Activated CD4-positive, alpha-beta T cell treated with anti-CD3 and anti-CD28 coated beads, Interleukin-2, Interleukin-6, amounts not matched to agents 100 ng/mL and 50 ng/mL, durations not matched to agents 16 hours and 8 hours (primary cell): ENCODE data around the gene PHF20.
"Not testable (repeated sequence)": the region's sequence is repeated elsewhere in the genome, so short reads cannot be mapped to it uniquely, and the experiment has no call there.

Experiments used
- DNase-seq: peaks from one replicate; pipeline ENCODE4 v3.0.0-alpha.2; 2020

PHF20 gene

DNA sequence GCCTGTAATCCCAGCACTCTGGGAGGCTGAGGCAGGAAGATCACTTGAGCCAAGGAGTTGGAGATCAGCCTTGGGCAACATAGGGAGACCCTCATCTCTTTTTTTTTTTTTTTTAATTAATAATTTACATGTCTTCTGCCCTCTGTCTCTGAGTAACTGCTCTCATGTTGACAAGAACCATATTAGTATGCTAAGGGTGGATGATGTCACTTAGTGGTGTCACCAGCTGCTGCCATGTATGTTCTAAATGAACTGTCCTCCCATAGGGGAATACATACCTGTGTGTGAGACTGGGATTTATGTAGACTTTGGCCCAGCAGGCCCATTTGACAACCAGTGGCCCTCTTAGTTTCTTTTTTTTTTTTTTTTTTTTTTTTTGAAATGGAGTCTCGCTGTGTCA lies 116.8 kb downstream of the PHF20 start:
- no peak for DNase-seq

DNA sequence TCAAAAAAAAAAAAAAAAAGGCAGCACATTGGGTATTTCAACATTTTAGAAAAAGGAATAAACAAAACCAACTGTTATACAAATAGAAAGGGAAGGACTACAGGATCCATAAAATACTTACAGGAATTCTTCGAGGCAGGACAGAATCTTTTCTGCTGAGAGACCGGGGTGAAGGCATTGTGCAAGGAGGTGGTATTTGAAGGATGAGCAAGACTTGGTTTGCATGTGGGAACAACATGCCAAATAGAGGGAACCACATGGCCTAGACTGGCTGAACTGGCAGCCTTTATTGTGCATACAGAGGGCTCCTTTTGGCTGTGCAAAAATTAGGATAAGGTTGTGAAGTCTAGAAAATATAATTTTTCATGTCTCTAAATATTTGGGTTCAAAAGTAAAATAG lies 119.6 kb downstream of the PHF20 start:
- no peak for DNase-seq

DNA sequence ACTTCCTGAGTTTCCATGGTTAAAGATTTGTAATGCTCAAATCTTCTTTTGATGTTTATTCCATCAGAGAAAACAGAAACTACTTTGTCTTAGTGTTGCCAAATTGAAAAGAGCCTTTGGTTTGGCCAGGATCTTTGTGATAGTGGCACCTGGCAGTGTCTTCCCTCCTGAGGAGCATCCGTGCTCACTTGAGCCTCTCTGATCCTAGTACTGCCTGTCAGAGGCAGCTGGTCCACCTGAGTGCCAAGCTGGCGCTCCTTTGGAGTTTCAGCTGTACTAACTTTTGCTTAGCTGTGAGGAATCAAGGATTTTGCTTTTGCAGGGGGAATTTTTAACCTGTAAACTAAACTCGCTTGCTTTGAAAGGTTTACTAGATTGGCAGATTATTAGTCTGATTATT lies 121.1 kb downstream of the PHF20 start:
- DNase-seq: no peak

DNA sequence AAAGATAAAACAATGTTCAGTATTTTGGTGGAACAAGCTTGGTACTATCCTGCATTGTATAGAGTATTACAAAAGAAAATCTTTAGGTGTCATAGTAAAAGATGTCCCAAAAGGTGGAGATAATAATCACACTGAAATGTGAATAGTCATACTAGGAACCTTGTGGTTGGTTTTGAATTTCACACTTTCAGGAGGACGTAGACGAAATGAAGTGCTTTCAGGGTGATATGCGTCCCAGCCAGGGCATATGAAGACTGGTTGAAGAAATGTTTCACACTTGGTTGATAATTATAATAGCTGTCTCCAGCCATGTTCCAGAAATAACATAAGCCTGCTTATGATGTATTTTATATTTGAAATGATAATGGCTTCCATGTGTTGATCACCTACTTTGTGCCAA lies 122.1 kb downstream of the PHF20 start:
- DNase-seq: peak; percentile 81

DNA sequence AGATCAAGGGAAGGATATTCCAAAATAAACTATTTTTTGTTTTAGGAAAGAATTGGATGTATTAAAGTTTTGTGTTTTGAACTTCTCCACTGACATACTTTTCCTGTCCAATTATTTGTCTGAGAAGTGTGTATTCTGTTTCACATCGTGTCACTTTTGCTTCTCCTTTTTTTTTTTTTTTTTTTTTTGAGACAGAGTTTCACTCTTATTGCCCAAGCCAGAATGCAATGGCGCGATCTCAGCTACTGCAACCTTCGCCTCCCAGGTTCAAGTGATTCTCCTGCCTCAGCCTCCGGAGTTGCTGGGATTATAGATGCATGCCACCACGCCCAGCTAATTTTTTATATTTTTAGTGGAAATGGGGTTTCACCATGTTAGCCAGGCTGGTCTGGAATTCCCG lies 123.7 kb downstream of the PHF20 start:
- not testable (repeated sequence) for DNase-seq

DNA sequence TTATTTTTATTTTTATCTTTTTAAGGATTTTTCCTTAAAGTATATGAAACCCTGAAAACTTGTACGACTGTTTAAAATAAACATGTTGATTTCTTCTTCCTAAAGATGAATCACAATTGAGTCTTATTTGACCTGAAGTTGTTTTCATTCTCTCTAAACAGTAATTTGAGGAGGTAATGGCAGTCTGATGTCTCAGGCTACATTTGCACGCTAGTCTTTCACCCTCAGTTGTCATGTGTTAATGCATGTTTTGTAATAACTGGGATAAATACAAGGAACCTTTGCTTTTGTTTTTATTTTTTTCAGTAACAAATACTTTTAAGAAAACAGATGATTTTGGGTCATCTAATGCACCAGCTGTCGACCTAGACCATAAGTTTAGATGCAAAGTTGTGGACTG lies 127.2 kb downstream of the PHF20 start:
- no peak for DNase-seq

DNA sequence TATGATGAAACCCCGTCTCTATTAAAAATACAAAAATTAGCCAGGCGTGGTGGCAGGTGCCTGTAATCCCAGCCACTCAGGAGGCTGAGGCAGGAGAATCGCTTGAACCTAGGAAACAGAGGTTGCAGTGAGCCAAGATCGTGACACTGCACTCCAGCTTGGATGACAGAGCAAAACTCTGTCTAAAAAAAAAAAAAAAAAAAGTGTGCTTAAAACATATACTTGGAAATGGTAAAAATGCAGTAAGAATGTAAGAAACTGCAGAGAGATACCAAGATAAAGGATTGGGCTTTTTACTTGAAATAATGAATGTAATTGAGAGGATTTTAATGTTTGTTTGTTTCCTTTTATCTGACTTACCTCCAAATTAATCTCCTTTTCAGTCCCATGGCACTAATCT lies 129.4 kb downstream of the PHF20 start:
- not testable (repeated sequence) for DNase-seq

DNA sequence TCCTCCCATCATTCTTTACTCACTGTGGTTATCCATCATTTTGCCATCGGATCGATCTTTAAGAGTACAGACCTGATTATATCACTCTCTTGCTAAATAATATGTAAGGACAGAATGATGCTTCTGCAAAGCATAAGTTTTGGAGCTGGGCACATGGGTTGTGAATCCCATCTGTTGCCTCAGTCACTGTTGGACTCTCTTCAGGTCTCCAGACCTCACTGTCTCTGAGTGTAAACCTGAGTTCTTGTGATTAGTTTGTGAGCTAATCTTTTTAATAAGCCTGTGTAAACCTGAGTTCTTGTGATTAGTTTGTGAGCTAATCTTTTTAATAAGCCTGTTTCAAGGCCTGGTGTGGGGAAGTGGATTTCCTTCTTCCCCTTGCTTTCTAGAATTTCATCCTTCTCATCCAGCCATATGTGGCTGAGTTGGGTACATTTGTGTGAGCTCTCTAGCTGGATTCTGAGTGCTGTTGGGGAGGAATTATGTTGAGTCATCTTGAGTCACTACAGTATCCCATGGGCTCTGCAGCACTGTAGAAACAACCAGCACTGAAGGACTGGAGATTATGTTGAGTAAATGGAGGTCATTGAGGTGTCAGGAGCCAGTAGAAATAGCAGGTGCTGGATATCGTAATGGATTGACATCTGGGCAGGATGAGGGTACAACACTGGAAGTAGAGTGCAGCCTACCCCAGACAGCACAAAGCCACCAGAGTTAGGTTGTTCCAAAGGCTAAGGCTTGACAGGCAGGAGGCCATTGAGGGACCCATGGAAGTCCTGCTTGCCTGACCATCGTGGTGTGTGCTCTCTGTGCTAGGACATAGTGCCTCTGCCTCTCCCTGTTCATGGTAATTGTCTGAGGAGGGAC lies 130.1 kb downstream of the PHF20 start:
- no peak for DNase-seq

DNA sequence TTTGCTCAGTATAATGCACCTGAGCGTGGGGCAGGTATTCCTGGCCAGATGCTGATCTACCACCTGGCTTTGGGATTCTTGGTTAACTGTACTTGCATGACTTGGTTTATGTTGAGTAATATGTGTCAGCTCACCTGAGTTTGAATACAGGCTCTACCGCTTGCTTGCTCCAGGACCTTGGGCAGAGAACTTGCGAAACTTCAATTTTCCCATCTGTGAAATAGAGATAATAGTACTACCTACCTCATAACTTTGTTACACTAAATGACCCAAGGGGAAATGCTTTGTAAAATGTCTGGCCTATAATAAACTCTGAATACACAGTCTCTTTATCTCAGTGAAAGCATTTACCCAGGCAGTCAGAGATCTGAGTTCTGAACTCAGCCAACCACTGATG lies 130.7 kb downstream of the PHF20 start:
- DNase-seq: no peak

DNA sequence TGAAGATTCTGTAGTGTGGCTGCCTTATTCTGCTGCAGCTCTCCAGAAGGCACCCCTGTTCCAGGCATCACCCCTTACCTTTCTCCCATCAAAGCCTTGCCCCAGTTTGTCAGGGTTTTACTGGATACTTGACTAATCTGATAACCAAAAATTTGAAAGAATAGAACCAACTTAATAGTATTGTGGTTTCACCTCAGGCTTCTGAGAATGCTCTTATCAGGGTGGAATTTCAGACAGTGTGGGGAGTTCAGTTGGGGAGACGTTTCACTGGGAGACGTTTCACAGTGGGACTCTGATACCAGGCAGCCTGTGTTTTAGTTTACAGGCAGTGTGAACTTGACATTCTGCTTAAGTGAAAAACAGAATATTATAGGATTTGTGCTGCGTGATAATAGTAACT lies 132.0 kb downstream of the PHF20 start:
- DNase-seq: no peak

DNA sequence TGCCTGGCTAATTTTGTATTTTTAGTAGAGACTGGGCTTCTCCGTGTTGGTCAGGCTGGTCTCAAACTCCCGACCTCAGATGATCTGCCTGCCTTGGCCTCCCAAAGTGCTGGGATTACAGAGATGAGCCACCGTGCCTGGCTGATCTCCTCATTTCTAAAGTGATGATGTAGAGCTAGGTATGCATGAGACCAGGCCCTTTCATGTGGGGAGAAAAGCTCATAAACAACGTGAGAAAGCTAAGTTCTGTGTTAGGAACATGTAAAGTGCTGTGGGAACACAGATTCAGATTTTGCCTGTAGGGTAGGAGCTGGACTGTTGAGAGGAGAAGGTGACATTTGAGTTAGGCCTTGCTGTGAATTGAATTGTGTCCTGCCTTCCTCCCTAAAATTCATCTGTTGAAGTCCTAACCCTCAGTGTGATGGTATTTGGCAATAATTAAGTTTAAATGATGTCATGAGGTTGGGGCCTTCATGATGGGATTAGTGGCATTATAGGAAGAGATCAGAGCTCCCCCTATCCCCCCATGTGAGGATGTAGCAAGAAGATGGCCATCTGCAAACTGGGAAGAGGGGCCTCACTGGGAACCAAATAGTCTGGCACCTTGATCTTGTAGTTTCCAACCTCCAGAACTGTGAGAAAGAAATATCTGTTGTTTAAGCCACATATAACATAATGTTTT lies 133.3 kb downstream of the PHF20 start:
- DNase-seq: no peak

DNA sequence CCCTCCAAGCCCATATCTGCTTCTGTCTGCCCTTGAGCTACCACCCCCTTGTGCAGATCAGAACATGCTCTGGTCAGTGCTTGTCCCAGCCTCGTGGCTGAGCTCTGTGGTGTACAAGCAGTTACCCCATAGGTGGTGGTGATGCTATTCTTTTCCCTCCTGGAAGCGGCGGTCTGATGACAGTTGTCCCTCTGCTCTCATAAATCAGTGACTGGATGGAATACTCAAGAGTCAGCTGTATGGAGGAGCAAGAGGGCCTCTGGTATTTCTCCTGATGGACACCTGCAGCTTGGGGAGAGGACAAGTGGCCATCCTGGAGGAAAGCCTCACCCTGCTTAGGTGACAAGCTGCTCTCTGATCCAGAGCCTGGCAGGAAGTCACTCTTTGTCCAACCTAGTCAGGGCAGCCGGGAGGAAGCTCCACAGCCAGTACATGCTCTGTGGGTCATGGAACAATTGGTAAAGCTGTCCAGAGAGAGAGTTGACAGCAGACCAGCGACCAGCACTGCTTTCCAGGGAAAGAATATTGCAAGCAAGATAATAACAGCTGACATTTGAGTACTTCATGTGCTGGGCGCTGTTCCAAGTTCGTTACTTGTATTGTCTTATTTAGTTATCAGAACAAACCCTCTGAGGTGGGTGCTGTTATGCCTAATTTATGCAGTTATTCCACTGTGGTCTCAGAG lies 135.3 kb downstream of the PHF20 start:
- DNase-seq: no peak

DNA sequence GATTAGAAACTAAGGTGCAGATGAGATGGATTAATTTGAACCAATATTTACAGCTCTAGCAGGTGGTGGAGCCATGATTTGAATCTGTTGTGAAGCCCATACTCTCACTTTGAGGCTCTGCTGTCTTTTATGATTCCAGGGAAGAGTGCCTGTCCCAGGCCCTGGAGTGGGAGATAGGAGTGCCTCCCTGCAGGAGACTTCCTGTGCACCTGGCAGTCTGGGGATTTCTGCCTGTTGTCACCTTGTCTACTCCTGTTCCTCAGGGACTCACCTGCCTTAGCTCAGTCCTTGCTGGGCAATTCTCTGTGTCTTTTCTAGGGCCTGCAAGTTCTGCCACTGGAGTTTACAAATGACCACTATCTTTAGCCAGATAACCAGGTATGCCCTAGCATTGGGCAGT lies 136.2 kb downstream of the PHF20 start:
- DNase-seq: no peak

DNA sequence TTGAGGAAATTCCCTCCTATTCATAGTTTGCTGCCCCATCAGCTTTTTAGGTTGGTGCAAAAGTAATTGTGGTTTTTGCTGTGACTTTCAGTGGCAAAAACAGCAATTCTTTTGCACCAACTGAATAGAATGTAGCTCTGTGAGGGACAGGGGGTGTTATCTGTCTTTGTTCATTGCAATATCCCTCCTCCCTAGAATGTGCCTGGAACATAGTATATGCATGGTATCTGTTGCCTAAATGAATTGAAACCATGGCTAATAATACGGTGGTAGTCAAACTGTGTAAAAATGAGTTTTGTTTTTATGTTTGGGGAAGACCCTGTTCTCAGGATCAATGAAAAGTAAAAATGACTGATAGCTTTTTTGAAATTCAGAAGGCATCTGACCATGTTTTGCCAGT lies 137.4 kb downstream of the PHF20 start:
- DNase-seq: peak; percentile 29

DNA sequence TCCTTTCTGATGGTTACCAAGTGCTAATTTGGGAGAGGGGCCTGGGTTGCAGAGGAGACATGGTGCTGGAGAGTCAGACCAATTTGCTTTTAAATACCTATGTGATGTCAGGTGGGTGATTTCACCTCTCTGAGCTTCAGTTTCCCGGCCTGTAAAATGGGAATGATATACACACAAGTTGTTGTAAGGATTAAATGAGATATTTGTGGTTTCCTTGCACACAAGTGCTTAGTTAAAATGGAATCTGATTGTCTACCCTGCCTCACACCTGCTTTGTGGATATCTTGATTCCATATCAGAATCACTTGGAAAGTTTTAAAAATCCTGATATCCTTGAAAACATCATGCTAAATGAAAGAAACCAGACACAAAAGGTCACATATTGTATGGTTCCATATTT lies 138.0 kb downstream of the PHF20 start:
- DNase-seq: no peak

DNA sequence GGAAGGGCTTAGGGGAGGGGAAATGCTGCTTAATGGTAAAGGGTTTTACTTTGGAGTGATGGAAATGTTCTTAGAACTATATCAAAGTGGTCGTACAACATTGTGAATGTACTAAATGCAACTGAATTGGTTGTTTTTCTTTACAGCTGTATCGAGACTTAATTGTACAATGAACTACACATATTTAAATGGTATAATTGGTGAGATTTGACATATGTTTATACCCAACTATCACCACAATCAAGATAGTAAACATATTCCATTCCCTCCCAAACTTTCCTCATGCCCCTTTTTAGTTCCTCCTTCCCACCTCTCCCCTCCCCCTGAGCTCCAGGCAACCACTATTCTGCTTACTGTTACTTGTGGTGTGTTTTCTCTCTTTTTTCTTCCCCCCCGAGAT lies 138.4 kb downstream of the PHF20 start:
- no peak for DNase-seq

DNA sequence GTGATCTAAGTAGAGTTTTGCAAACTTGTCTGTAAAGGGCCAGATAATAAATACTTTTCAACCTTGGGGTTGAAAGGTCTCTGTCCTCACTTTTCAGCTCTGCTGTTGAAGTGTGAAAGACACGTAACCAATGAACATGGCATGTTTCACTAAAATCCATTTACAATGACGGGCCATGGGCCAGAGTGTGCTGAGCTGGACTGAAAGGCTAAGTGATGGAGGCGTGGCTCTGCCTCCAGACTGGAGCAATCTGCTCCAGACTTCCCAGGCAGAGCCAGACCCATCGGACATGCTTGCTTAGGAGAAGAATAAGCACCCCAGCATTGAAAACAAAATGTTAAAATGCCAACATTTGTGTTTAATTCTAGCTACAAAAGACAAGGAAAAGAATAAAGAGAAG lies 141.1 kb downstream of the PHF20 start:
- DNase-seq: no peak

DNA sequence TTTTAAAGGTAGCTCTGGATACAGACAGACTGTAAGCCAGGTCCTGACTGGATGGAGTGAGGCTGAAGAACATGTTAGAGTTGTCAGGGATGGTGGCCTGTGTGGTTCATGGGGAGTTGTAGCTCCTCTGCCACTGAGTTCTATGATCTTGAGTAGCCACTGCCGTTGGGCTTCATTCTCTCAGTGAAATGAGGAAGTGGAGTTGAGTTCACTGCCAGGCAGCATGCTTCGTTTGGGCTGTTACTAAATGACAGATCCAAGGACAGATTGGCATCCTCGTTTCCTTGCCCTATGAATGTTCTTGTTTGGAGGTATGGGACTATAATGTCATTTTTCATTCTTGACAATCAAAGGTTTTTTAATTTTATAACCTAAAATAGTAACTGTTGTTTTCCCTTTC lies 145.3 kb downstream of the PHF20 start:
- no peak for DNase-seq

DNA sequence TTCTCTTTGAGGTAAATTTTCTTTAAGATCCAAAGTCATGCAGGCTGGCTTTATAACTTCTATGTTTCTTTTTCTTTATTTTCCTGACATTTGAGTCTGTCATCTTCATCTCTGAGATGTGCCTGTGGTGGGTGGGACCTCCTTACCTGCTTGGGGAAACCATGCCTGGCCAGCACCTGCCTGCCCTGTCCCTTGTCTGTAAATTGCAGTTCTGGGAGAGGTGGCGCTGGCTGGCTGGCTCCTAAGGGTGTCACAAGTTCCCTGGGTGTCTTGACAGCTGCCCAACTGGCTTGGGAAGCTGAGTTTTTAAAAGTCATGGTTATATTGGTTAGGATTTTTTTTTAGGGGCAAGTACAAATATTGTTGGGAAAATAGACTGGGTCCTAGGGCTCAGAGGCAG lies 146.2 kb downstream of the PHF20 start:
- DNase-seq: no peak

DNA sequence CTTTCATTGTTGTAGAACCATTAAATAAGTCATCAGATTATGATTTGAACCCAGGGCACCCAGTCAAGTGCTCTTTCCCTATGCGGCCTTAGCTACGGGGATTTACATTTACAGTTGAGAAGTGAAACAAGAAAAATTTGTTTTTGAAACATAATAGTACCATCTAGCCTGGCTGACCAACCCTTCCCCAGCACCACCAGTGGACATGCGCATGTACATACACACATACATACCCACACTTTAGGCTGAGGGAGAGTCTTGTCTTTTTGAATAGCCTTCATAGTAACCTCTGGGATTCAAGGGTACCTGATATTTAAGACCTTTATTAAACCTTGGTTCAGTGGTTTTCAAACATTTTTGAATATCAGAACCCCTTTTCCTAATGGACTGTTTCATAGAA lies 148.7 kb downstream of the PHF20 start:
- DNase-seq: no peak

DNA sequence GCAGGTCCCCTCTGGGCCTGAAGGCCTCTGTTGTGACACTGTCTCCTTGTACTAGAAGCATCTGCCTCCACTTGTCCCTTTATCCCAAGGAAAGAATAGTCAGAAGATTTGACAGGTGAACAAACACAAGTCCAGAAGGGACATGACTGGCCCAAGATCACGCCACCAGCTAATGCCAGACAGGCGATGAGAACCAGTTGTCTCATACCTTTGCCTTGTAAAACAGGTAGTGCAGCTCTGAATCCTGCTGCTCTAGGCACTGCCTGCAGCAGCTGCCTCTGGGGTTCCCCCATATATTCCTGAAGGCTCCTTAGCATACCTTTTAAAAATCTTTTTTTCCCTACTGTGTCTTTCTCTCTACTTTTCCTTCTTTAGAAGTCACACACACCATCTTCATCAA lies 157.5 kb downstream of the PHF20 start:
- DNase-seq: no peak

DNA sequence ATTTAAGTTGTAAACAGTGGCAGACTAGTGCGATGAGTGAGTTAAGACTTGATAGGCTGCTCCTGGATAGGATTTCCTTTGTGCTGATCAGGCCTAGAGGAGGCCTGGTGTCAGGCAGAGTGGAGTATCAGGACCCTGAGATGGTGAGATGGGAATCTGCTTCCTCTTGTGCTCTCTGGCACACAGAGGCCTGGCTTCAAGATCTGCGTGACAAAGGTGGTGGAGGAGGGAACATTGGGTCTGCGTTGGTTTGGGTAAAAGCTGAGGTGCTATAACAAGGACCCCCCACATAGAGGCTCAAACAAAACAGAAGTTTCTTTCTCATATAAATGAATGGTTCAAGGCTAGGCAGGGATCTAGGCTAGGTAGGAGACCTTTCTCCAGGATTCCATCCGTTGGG lies 162.2 kb downstream of the PHF20 start:
- DNase-seq: no peak

DNA sequence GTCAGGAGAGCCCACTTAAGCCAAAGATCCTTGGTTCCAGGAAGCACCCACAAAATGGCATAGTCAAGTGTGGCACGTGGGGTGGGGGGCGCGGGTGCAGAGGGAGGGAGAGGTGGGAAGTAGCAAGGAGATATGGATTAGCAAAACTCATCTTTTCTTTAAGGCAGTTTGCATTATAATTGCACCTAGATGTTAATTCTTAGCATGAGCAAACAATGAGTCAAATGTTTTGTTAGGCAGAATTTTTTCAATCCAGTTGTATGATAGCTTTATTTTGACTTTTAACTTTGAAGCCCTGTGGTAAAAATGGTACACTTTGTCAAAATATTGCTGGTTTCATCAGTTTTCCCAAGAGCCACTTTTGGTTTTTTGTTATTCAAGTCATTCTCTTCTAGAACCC lies 167.4 kb downstream of the PHF20 start:
- no peak for DNase-seq

DNA sequence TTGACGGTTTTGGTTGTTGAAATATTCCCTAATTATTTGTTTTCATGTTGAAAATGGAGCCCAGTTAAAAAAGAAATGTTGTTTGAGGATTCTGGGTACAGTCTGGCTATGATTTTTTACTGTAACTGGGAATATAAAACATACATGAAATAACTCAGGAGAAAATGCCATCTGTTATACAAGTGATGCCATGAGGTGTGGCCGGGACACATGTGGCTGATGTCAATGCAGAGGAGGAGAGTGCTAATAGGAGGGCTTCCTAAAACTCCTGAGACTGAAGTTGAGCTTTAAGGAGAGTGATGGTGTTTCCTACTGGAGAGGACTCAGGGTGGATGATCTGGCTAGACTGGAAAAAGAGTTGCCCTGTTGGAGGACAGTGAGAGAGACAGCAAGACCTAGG lies 169.8 kb downstream of the PHF20 start:
- DNase-seq: no peak
